GM23338 (cell line): ENCODE data around the gene KCNJ16. TPM values are rescaled to one million over a fixed set of nuclear protein-coding genes. Genes with fewer than 3 reads are reported as not detected.

Experiments used
- ATAC-seq: fragments of 200-7000 bp; cut with Tn5 transposase; 3 replicates; pipeline ENCODE4 v1.9.1; 2020
- DNase-seq: peaks from one replicate; pipeline ENCODE4 v3.0.0-alpha.2; 2015; ENCODE audit warnings: low spot score
- H2AFZ ChIP-seq: fragments of 200-600 bp; sonication (generic); 2 replicates; pipeline ENCODE4 v1.8.0; 2016; ENCODE audit warnings: antibody characterized with exemption, mild to moderate bottlenecking, moderate library complexity
- H3F3A ChIP-seq: fragments of 200-600 bp; sonication (generic); replicated peaks from 2 replicates; pipeline ENCODE4 v1.8.0; 2017; ENCODE audit warnings: antibody characterized with exemption, mixed run types, low read depth
- H3K27ac ChIP-seq: fragments of 200-600 bp; sonication (generic); 2 replicates; pipeline ENCODE4 v1.6.1; 2016; ENCODE audit warnings: low read depth
- H3K27me3 ChIP-seq: fragments of 200-600 bp; sonication (generic); 2 replicates; pipeline ENCODE4 v1.8.0; 2016; ENCODE audit warnings: mild to moderate bottlenecking, mixed run types, moderate library complexity; ENCODE audit not compliant: insufficient read depth
- H3K36me3 ChIP-seq: fragments of 200-600 bp; sonication (generic); 2 replicates; pipeline ENCODE4 v1.8.0; 2016; ENCODE audit warnings: mild to moderate bottlenecking; ENCODE audit not compliant: insufficient read depth
- H3K4me1 ChIP-seq: fragments of 200-600 bp; sonication (generic); 2 replicates; pipeline ENCODE4 v1.8.0; 2016; ENCODE audit warnings: mild to moderate bottlenecking, moderate library complexity; ENCODE audit not compliant: insufficient read depth
- H3K4me2 ChIP-seq: fragments of 200-600 bp; sonication (generic); 2 replicates; pipeline ENCODE4 v1.7.1; 2017; ENCODE audit warnings: mixed run types
- H3K4me3 ChIP-seq: fragments of 200-600 bp; sonication (generic); 2 replicates; pipeline ENCODE4 v1.6.1; 2016; ENCODE audit warnings: mixed run types
- H3K79me2 ChIP-seq: fragments of 200-600 bp; sonication (generic); replicated peaks from 2 replicates; pipeline ENCODE4 v1.8.0; 2017; ENCODE audit warnings: mild to moderate bottlenecking; ENCODE audit not compliant: insufficient read depth
- H3K9me2 ChIP-seq: fragments of 200-600 bp; sonication (generic); 2 replicates; pipeline ENCODE4 v1.8.0; 2017; ENCODE audit not compliant: insufficient read depth
- H4K20me1 ChIP-seq: fragments of 200-600 bp; sonication (generic); replicated peaks from 2 replicates; pipeline ENCODE4 v1.8.0; 2017; ENCODE audit warnings: mild to moderate bottlenecking; ENCODE audit not compliant: insufficient read depth
- H3K27ac Mint-ChIP-seq: 2 replicates; pipeline ENCODE4 v1.8.0; 2020; ENCODE audit warnings: inconsistent platforms, mild to moderate bottlenecking, moderate library complexity, mixed read lengths
- H3K27me3 Mint-ChIP-seq: 3 replicates; pipeline ENCODE4 v1.8.0; 2022; ENCODE audit warnings: low read depth, mild to moderate bottlenecking, moderate library complexity, mixed read lengths, inconsistent platforms; ENCODE audit not compliant: insufficient read depth, poor library complexity
- H3K36me3 Mint-ChIP-seq: 3 replicates; pipeline ENCODE4 v1.8.0; 2021; ENCODE audit warnings: low read depth, mild to moderate bottlenecking, inconsistent platforms, moderate library complexity, mixed read lengths
- H3K4me1 Mint-ChIP-seq: 3 replicates; pipeline ENCODE4 v1.8.0; 2020; ENCODE audit warnings: mild to moderate bottlenecking, inconsistent platforms, mixed read lengths
- H3K4me3 Mint-ChIP-seq: 3 replicates; pipeline ENCODE4 v1.8.0; 2021; ENCODE audit warnings: moderate library complexity, mild to moderate bottlenecking, inconsistent platforms, mixed read lengths
- H3K9me3 Mint-ChIP-seq: 3 replicates; pipeline ENCODE4 v1.8.0; 2020; ENCODE audit warnings: moderate library complexity, mild to moderate bottlenecking, inconsistent platforms, mixed read lengths
- CREB1 ChIP-seq: fragments of 250-450 bp; sonication (Bioruptor Pico); IDR thresholded peaks from 2 replicates; pipeline ENCODE4 v1.5.0; 2020; ENCODE audit warnings: low read depth, mild to moderate bottlenecking, moderate library complexity
- CTCF ChIP-seq, 2 experiments: fragments of 200-600 bp in 1 of 2; sonication (generic) in 1 of 2; conservative IDR thresholded peaks; 2 replicates each; pipeline versions ENCODE4 v1.5.1 to v1.6.1; 2016 to 2017; ENCODE audit warnings: antibody characterized with exemption in 2 of 2, low read depth in 2 of 2, mild to moderate bottlenecking in 2 of 2, moderate library complexity in 1 of 2
- ETS1 ChIP-seq: IDR thresholded peaks from 2 replicates; pipeline ENCODE4 v1.6.1; 2016; ENCODE audit warnings: antibody characterized with exemption
- EZH2 ChIP-seq: fragments of 200-600 bp; sonication (generic); IDR thresholded peaks from one replicate; pipeline ENCODE4 v1.8.0; 2017; ENCODE audit warnings: antibody characterized with exemption, mild to moderate bottlenecking, low read depth; ENCODE audit not compliant: unreplicated experiment
- EZH2phosphoT487 ChIP-seq: fragments of 200-600 bp; sonication (generic); IDR thresholded peaks from one replicate; pipeline ENCODE4 v1.8.1; 2018; ENCODE audit warnings: antibody characterized with exemption; ENCODE audit not compliant: unreplicated experiment
- JUNB ChIP-seq: IDR thresholded peaks from one replicate; pipeline ENCODE4 v1.6.1; 2016; ENCODE audit warnings: antibody characterized with exemption; ENCODE audit not compliant: unreplicated experiment
- NANOG ChIP-seq: IDR thresholded peaks from 2 replicates; pipeline ENCODE4 v1.6.1; 2016; ENCODE audit warnings: antibody characterized with exemption, borderline replicate concordance
- POLR2AphosphoS5 ChIP-seq: IDR thresholded peaks from 2 replicates; pipeline ENCODE4 v1.6.1; 2016; ENCODE audit warnings: antibody characterized with exemption, low read depth
- REST ChIP-seq: IDR thresholded peaks from one replicate; pipeline ENCODE4 v1.6.1; 2018; ENCODE audit warnings: antibody characterized with exemption; ENCODE audit not compliant: unreplicated experiment
- STAT1 ChIP-seq: IDR thresholded peaks from one replicate; pipeline ENCODE4 v1.6.1; 2016; ENCODE audit warnings: antibody characterized with exemption; ENCODE audit not compliant: unreplicated experiment
- ZNF114 ChIP-seq: fragments of 250-450 bp; sonication (Bioruptor Pico); IDR thresholded peaks from 2 replicates; pipeline ENCODE4 v1.5.0; 2020; ENCODE audit warnings: mild to moderate bottlenecking, moderate library complexity
- ZNF331 ChIP-seq: fragments of 250-450 bp; sonication (Bioruptor Pico); IDR thresholded peaks from 2 replicates; pipeline ENCODE4 v1.5.0; 2020; ENCODE audit warnings: low read depth, mild to moderate bottlenecking, moderate library complexity
- ZNF462 ChIP-seq: fragments of 250-450 bp; sonication (Bioruptor Pico); IDR thresholded peaks from 2 replicates; pipeline ENCODE4 v1.5.0; 2020; ENCODE audit warnings: mild to moderate bottlenecking, moderate library complexity
- polyA plus RNA-seq: library from polyadenylated mRNA; unstranded; fragments of >200 nt; fragmentation: Nextera tagmentation; extraction: Ambion mirVana; gene quantifications from 2 replicates; pipeline ENCODE4 v1.2.1, GENCODE V29; 2016
- total RNA-seq: library from RNA; depleted of rRNA; stranded (reverse); fragments of >200 nt; shearing (Covaris generic); gene quantifications from 2 replicates; pipeline ENCODE4 v1.2.3, GENCODE V29; 2014

KCNJ16 gene
- total and polyA plus RNA-seq, 2 experiments from 2014 or later, result not detected

GRCh38 chr17:70033165-70033564 is 41.9 kb upstream of the KCNJ16 start:
- no peaks in the 10 kb centered on the region for H3K36me3 Mint-ChIP-seq
- no peak overlapping the region for H2AFZ ChIP-seq

More at GRCh38 chr17:70033165-70033564, 41.9 kb upstream of the KCNJ16 start:
- DNase-seq (no peak), ATAC-seq (no peak)
- Histone ChIP-seq H3F3A (no peaks in the 10 kb centered on the region), H3K27ac (no peak overlapping the region), H3K36me3 (no peaks in the 10 kb centered on the region), H3K4me1 (no peaks in the 10 kb centered on the region), H3K4me2 (no peak overlapping the region), H3K79me2 (no peaks in the 10 kb centered on the region), H3K4me3 (no peak overlapping the region), H4K20me1 (no peaks in the 10 kb centered on the region), H3K9me2 (no peaks in the 10 kb centered on the region), H3K27me3 (no peaks in the 10 kb centered on the region)
- Mint-ChIP-seq H3K4me1 (peaks cover 3% of the 10 kb centered on the region), H3K9me3 (no peaks in the 10 kb centered on the region), H3K27me3 (peaks cover 2% of the 10 kb centered on the region), H3K4me3 (no peak overlapping the region), H3K27ac (no peak overlapping the region)
- TF ChIP-seq ETS1 (no peak), CTCF (conservative IDR thresholded peaks at IDR 0.05; ENCODE audit: low read depth in 2 of 2) (no peak), ZNF114 (no peak), JUNB (no peak), ZNF331 (CRISPR knock-in tag) (no peak), REST (no peak), EZH2 (no peak), ZNF462 (CRISPR knock-in tag) (no peak), POLR2AphosphoS5 (no peak), EZH2phosphoT487 (no peak), STAT1 (no peak), NANOG (no peak), CREB1 (no peak)
